ENCODE data around the gene HBE1.
"Not testable (repeated sequence)": the region's sequence is repeated elsewhere in the genome, so short reads cannot be mapped to it uniquely, and the experiment has no call there.

- TF ChIP-seq POLR2A (IDR thresholded peaks at IDR 0.05), result not testable (repeated sequence)
- TF ChIP-seq, protein P1, sequence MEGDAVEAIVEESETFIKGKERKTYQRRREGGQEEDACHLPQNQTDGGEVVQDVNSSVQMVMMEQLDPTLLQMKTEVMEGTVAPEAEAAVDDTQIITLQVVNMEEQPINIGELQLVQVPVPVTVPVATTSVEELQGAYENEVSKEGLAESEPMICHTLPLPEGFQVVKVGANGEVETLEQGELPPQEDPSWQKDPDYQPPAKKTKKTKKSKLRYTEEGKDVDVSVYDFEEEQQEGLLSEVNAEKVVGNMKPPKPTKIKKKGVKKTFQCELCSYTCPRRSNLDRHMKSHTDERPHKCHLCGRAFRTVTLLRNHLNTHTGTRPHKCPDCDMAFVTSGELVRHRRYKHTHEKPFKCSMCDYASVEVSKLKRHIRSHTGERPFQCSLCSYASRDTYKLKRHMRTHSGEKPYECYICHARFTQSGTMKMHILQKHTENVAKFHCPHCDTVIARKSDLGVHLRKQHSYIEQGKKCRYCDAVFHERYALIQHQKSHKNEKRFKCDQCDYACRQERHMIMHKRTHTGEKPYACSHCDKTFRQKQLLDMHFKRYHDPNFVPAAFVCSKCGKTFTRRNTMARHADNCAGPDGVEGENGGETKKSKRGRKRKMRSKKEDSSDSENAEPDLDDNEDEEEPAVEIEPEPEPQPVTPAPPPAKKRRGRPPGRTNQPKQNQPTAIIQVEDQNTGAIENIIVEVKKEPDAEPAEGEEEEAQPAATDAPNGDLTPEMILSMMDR (IDR thresholded peaks at IDR 0.05), result not testable (repeated sequence)
These were observed 19.8 kb downstream of the HBE1 start, which contains the start of gene HBG1 for GRCh38 chr11:5249807-5250396.

Measured in right lobe of liver (tissue), 4 donors.